DMS 273 treated with DMSO at 0.1 percent for 48 hours (cell line): ENCODE measurements around the gene SLC7A6.

ENCODE experiments used
- DNase-seq: peaks from one replicate; lab custom pipeline; 2025; lab: John Stamatoyannopoulos, UW

Gene SLC7A6

DNA sequence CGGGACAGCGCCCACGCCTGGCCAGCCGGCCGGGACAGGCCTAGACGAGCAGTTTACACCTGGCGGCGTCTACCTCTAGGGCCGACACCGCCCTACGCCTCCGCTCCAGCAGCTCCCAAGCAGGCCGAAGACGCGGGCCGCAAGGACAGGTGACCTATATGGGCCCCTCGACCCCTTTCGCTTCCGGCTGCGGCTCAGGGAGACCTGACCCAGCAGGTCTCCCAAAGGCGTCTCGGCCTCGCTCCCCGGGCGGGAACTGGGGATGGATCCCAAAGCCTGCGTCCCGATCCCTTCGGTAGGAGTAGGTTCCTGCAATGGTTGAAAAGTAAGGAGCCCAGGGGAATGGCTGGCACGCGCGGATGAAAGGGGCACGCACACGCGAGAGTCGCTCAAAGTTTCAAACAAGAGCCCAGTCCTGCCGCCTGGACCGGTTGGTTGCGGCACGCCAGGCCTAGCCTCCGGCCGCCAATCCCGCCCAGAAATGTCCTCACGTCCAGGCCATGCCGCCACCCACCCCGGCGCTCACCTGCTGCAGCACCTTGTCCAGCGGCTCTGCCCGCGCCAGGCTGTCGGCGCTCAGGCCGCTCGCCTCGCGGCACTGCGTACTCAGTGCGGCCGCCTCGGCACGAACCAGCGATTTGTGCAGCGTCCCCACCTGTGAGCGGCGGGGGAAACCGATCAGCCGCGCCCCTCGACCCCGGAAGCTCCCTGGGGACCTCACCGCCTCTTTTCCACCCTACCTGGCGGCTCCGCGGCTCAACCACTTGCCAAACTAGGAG, 29.0 kb upstream of the SLC7A6 start:
- DNase-seq, result no peak

DNA sequence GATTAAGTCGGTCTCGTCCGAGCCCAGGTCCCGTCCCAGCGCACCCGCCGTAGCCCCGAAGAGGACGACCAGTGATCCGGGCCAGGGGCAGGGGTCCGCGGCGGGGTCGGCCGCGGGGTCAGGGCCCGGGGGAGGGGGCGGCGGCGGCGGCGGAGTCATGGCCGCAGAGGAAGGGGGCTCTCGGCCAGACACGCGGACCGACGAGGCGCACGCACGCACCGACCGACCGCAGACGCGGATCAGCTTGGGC, 28.5 kb upstream of the SLC7A6 start, which contains the start of gene ESRP2:
ESRP2 (minus strand) TSS at position 241 of the 250 bp plus-strand sequence; CDS start at position 159, 82 bp downstream.
- no peak for DNase-seq

DNA sequence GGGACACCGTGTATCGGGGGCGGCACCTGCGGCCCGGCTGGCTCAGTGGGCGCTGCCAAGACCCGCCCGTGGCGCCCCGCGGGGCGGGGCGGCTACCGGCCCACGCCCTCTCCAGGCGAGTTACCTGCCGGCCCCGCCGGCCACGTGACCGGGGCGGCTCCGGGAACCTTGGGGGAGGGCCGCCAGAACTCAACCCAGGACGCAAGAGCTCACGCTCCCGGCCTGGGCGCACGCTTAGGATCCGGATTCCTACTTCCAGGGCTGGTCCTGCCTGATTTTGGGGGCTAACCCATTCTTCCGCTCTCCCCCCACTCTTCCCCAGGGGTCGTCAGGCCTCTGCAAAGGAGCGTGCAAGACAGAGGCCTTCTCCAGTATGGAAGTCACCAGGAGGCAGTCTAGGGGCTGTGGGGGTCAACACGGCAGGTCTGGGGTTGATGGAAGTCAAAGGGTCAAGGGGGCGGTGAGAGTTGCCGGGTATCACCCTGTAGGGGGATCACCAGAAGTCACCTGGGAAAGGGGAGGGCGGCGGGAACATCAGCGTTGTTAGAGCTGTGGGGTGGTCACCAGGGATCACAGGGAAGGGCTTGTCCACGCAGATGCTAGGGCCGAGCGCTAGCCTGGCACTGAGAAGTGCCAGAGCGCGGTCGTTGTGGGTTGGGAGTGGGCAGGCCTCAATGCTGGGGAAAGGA, 28.0 kb upstream of the SLC7A6 start:
- no peak for DNase-seq

DNA sequence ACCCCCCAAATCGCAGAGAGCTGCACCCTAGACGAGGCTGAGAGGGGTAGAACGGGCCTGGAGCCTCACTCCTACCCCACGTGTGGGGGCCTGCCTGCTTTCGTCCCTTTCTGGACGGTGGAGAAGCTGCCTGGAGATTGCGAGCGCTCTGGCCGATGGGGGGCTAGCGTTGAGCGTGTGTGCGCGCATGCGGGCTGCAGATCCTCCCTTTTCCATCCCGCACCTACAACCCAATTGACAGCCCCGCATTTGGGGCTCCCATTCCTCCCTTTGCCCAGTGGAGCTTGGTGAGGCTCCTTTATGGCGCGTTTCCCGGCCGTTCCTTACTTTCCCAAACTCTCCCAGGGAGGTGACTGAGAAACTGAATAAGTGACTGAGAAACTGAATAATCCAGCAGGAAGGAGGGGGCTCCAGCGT, 27.5 kb upstream of the SLC7A6 start:
- DNase-seq, result no peak

DNA sequence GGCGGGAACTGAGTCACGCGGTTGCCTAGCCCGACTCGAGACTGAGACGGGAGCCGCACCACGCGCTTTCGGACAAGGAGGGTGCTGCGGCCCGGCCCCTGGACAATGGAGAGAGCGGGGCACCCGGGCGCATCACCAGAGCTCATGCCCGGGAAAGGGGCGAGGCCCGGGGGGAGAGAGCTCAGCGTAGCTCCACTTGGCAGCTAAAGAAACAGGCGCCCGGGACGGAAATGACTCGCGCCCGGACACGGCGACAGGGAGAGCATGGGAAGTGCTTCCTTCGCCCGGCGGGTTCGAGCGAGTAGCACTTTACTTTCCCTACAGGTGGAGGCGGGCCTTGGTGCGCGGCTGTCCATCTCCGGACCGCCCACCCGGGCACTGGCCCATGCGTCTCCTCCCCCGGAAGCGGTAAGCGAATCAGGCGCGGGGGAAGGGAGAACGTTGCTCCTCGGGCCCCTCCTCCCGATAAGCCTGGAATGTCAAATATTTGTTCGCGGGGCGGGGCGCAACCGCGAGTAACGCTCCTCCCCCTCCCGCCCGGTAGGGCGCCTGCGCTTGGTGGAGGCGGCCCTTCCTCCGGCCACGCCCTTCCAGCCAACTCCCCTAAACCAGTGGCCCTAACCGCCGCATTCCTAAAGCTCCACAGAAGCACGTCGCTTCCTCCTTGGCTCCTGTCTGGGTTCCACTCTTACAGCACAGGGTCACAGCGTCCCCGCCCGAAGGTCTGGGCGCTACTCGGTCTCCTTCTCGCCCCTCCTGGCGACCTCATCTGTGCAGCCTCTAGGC, 26.9 kb upstream of the SLC7A6 start:
- DNase-seq, result peak; percentile 94

DNA sequence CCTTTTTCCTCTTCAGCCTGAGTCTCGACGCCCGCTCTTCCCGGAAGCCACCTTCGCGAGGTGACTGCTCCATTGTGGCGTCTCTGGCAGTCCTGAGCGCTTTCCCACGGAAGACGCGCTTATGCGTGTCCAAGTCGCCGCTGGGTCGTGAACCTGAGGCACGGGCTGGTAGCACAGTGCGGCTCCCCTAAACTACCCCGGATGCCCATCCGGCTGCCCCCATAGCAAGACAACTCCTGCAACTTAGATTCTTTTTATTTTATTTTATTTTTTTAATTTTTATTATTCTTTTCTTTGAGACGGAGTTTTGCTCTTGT, 26.3 kb upstream of the SLC7A6 start:
- DNase-seq, result no peak

DNA sequence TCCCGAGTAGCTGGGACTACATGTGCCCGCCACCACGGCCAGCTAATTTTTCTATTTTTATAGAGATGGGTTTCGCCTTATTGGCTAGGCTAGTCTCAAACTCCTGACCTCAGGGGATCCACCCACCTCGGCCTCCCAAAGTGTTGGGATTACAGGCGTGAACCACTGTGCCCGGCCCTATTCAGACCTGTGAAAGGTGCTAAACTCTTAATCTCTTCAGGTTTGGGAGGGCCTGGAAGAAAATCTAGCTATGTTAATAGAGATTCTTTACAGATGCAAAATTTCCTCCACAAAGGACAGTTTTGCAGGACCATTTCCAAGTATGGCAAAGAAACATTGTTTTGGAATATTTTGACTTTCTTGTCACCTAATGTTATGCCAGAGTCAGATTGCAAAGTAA, 22.2 kb upstream of the SLC7A6 start:
- no peak for DNase-seq

DNA sequence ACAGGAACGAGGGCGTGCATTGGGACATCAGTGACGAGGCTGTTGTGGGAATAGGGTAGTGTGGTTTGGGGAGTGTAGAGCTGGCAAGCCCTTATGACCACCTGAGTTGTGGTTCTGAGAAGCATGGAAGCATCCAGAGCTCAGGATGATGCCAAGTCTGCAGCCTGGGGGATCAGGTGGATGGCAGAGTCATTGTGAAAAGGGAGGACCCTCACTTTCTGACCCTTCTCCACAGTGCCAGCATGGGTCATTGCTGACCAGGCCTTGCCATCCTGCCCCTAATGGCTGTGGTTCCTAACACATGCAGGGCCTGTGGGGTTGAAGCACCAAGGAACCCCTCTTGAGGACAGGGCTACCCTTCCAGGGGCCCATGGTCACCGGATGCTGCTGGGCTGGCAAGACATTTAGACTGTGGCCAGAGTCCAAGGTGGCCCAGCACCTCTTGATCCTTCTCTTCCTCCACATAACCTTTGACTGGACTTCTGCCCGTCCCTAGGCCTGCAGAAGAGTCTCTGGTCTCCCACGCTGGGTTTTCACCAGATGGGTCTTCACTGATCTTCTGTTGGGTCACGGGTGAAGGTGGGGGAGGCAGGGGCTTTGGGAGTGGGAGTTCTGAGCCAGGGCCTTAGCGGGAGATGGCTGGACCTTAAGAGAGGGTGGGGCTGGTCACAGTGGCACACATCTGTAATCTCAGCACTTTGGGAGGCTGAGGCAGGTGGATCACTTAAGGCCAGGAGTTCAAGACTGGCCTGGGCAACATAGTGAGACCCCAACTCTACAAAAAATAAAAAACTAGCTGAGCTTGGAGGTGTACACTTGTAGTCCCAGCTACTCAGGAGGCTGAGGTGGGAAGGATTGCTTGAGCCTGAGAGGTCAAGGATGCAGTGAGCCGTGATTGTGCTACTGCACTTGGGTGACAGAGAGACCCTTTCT, 21.1 kb upstream of the SLC7A6 start:
- no peak for DNase-seq

DNA sequence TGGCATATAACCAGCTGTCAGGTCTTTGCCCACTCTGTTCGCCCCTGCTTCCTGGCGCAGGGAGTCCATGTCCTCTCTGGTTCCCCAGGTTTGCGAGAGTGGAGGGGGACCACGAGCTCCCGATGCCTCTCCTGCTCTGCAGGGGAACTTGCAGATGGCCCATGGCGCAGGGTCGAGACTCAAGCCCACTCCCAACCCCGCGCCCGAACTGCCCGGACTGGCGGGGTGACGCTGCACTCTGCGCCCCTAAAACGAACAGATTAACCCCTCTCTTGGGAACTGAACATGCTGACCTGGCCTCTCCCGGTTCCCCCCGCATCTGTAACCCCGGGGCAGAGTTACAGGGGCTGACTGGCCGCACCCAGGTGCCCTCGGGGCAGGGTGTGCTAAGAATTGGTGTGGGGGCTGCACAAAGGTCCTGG, 19.8 kb upstream of the SLC7A6 start:
- DNase-seq, result no peak

DNA sequence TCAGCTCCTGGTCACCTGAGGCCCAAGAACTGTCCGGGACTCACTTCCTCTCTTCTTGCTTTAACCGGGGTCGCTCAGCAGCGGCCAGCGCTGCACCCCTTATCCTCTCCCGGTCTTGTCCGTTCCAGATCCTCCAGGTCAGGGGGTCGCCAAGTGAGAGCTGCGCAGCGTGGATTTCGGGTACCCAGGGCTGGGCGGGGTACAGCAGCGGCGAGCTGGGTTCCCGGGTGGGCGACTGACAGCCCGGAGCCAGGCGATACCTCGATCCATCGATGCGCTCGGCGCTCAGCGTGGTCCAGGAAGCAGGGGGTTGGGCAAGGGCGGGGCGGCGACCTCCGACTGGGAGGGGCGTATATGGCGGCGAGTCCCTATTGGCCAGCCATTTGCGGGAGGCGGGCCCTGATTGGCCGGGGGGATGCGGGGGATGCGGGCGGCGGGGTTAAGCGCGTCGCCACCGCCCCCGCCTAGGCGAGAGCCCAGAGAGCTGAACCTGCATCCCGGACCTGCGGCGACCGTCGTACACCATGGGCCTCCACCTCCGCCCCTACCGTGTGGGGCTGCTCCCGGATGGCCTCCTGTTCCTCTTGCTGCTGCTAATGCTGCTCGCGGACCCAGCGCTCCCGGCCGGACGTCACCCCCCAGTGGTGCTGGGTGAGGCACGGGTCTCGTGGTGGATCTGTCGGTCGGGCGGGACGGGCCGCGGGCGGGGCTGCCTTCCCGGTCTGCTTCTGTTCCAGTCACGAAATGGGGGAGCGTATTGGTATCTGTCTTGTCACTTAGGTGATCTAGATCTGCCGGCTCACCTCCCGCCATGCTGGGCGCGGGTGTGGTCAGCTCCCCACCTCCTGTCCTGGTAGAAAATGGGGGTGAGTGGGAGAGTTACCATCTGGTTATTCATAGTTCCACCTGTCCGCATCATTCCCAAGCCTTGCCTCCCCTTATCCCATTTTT, 19.1 kb upstream of the SLC7A6 start, which contains the start of gene PLA2G15:
PLA2G15 (plus strand) TSS at position 471 of the 951 bp plus-strand sequence; CDS start at position 525, 54 bp downstream.
- DNase-seq, result peak; percentile 68

DNA sequence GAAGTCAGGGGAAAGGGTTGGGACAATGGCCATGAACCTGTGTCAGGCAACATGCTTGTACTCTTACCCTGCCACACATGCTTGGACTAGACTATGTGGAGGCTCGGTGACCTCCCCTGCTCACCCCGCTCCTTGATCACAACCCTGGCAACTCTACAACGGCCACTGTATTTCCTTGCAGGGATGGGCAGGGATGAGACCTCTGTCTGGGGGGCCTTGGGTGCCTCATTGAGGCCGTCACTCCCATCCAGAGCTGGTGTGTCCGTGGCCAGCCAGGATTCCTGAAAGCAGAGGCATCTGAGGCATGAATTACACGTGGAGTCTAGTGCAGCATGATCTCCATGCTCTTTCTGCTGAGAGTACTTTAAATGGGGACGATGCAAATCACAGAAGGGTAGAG, 18.2 kb upstream of the SLC7A6 start:
- DNase-seq, result no peak

DNA sequence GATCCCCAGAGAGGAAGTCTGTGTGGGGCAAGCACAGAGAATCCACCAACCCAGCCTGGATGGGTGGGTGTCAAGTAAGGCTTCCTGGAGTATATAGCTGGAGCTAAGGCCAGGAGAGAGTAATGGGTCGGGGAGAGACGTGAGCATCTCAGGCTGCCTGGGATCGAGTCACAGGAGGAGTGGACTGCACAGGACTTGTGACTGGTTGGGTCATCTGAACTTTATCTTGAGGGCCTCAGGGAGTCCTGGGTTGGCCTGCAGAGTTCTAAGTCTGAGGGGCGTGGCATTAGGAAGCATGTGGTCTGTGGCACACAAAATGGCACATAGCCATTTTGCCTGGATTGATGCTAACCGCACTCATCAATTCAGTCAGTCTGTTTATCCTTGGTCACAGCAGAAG, 17.7 kb upstream of the SLC7A6 start:
- DNase-seq, result no peak

DNA sequence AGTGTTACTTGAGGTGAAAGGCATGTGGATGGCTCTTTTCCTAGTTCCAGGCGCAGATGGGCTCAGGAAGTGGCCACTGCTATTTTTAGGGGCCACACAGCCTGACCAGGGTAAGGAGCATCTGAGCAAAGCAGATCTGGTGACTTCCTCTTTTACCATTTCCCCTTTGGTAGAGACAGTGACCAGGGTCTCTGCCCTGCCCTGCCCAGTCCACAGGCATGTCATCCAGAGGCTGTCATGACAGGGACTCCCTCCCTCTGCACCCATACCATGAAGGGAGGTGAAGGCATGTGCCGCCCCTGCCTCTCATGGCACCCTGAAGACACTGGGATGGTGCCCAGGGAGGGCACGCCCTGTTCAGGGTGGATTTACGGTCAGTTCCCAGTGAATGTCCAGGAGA, 16.9 kb upstream of the SLC7A6 start:
- no peak for DNase-seq

DNA sequence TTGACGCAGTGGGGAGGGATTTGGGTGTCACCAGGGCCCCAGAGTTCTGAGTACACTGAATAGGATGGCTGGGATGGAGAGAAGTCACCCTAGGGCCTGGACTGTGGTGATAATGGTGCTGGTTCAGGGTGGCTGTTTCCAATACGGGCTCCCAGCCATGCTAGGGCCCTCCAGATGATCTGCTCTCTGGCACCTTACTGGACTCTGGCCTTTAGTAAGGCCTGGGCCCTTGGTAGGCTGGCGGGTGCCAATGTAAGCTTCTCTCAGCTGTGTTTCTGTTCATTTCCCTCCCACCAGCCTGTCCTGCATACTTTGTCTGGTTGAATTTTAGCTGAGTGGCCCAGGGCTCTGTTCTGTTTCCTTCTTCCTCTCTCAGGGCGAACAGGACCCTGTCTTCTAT, 16.4 kb upstream of the SLC7A6 start:
- DNase-seq, result no peak

DNA sequence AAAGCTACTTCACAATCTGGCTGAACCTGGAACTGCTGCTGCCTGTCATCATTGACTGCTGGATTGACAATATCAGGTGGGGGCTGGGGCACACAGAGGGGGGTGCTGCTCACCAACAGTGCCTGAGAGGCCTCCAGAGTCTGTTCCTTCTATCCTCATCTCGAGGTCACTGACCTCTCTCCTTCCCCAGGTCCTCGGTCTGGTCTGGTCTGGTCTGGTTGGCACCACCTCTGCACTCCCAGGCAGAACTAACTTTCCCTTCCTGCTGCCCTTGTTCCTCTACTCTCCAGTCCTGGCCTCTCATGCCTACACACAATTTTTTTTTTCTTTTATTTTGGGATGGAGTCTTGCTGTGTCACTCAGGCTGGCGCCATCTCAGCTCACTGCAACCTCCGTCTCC, 15.0 kb upstream of the SLC7A6 start:
- no peak for DNase-seq

DNA sequence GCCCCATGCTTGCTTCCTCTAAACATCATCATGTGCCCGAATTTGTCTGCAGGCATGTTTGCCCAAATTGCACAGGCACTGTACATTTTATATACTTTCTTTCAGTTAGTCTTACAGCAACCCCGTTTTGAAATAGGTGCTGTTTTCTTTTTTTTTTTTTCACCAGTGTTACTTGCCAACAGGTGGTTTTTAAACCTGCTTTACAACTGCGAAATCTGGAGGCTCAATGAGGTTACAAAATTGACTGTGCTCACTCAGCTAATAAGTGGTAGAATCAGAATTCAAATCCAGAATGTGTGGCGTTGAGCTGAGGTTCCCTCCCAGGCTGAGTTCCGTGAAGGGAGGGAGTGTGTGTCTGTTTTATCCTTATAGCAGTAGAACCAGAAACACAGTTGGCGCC, 13.4 kb upstream of the SLC7A6 start:
- no peak for DNase-seq

DNA sequence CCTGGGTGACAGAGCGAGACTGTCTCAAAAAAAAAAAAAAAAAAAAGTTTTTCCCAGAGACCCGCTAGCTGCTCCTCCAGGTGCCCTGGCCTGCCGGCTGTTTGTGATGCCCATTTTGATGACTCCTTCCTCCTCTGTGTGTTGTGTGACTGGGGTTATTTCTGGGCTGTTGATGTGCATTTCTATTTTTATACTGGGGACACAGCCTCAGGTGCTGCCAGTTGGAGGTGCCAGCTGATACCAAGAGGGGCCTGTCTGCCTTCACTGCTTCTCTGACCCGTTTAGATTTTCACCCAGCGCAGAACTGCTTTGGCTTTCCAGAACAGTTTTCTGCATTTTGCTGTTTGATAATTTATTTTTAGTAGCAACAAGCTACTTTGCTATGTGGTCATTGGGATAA, 12.5 kb upstream of the SLC7A6 start:
- DNase-seq, result no peak

DNA sequence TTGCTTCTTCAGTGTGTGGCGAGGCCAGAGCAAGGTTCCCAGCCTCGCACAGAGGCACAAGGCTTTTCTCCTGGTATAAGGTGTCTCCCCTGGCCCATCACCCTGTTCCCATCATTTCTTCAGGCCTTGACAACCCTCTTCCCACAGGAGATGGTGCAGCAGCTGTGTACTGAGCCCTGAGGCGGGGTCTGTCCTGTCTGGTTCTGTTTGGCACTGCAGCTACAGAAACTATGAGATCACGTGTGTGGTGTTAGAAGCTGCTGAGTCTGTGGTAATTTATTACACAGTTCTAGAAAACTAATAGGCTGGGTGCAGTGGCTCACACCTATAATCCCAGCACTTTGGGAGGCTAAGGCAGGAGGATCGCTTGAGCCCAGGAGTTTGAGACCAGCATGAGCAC, 11.9 kb upstream of the SLC7A6 start:
- DNase-seq, result no peak

DNA sequence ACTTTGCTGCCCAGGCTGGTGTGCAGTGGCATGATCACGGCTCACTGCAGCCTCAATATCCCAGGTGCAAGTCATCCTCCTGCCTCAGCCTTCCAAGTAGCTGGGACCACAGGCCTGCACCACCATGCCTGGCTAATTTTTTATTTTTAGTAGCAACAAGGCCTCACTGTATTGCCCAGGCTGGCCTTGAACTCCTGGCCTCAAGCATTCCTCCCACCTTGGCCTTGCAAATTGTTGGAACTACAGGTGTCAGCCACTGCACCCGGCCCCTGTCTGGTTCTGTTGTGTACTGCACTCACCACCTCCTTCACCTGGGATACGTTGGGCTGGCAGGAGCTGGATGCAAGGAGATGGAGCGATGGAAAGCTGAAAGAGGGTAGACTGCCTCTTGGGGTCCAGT, 10.6 kb upstream of the SLC7A6 start:
- DNase-seq, result no peak

DNA sequence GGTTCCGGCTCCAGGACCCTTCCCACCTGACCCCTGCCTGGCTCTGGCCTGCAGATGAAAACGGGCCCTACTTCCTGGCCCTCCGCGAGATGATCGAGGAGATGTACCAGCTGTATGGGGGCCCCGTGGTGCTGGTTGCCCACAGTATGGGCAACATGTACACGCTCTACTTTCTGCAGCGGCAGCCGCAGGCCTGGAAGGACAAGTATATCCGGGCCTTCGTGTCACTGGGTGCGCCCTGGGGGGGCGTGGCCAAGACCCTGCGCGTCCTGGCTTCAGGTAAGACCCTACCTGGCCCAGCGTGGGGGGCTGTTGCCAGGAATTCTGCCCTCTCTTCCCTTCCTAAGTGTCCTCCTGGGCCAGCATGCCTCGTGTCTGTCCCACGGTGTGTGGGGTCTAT, 8.6 kb upstream of the SLC7A6 start:
- DNase-seq, result no peak
